ENCODE results near the gene CFAP20DC.
A peak's percentile ranks its signal among the peaks of the same experiment; 100 is the strongest.
"Not testable (repeated sequence)": the region's sequence is repeated elsewhere in the genome, so short reads cannot be mapped to it uniquely, and the experiment has no call there.

CFAP20DC gene

GRCh38 chr3:58724336-58724735 lies 325.5 kb downstream of the CFAP20DC start:
- no peak for DNase-seq

- DNase-seq = no peak
These were observed 326.7 kb downstream of the CFAP20DC start for GRCh38 chr3:58723173-58723572.

DNA sequence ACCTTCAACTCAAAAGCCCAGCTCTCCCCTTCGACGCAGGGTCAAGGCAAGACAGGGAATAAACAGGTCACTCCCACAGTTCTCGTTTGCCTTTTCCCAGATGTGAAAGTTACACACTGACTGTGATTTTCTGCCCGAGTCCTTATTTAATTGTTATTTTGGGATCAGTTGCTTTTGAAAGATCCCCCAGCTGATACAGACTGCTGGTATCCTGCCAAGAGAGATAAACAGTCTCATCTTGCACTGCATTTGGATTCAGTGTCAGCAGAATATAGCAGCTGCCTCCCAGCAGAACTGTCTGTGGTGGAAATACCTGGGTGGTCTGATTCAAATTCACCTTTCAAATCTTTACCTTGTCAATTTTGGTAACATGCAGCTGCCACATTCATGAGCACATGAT lies 327.3 kb downstream of the CFAP20DC start:
- DNase-seq = peak; percentile 72

DNA sequence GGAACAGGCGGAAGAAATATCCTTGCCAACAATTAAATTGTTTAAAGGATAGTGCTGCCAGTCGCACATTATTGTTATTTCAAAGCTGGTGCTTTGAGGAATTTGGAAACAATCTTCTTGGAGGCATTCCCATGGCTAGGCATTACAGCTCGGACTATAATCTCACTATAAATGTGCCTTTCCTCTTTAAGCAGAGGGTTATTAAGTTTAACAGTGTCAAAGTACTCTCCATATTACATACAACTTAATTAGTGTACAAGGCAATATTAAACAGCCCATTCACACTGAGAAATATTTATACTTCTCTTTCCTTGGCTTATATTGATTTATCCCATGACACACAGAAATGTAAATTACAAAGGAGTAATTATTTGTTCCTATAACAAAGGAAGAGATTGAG lies 329.3 kb downstream of the CFAP20DC start:
- no peak for DNase-seq

DNA sequence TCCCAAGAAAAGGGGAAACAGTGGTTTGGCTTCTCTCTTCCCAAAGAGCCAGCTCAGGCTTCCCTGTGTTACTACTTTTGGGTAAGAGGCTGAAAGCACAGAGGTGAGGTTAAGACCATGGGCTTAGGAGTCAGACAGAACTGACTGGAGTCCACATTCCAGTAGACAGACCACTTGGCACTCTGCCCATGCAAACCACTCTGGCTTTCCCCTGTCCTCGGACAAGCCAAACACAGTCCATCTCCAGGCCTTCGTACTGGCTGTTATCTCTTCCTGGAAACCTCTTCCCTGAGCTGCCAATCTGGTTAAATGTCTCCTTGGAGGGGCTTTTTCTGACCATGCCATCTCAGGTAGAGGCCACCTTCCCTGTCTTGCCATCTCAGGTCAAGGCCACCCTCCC lies 330.1 kb downstream of the CFAP20DC start:
- DNase-seq = no peak

DNA sequence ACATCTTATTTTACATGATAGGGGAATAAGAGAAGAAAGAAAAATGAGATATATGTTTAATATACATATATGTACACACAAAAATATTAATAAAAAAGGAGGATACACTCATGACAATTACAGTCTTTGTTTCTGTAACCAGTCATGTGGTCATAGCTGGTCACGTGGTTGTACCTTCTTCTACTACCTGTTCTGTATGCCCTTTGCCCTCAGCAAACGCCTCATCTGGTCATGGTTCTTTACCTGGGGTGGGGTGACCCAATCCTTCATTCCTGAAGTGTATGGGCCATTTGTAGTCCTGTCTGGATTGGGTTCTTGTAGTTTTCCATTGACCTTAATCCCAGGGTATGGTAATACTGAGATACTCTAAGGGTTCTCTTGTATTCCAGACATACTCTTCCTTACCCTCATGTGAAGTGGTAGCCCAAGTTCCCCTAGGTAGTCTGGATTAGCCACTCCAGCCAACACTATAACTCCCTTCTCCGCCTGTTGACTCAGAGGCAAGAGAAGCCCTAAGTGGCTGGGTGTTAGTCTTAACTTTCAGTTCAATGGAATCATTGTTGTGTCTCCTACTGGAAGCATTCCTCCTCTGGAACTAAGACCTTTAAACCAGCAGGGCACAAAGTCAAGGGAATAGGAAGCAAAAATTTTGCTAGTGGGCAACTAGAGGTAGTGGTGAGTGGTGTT lies 336.0 kb downstream of the CFAP20DC start:
- DNase-seq = no peak

DNA sequence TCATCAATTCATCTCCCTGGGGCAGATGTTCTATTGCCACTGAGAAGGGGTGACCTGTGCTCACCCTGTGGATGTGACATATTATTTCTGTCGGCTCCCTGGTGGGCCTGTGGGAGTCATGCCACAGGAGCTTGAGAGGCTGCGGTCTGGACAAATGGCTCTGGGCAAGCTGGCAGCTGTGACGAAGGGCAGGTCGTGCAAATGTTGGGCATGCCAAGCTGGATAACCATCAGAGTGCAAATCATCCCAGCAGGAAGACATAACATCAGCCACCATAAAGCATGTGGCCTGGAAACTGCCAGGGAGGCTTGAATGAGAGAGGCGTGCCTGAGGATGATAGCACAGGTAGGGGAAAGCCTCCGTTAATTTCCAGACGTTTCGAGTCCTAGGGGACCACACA lies 338.0 kb downstream of the CFAP20DC start:
- no peak for DNase-seq

DNA sequence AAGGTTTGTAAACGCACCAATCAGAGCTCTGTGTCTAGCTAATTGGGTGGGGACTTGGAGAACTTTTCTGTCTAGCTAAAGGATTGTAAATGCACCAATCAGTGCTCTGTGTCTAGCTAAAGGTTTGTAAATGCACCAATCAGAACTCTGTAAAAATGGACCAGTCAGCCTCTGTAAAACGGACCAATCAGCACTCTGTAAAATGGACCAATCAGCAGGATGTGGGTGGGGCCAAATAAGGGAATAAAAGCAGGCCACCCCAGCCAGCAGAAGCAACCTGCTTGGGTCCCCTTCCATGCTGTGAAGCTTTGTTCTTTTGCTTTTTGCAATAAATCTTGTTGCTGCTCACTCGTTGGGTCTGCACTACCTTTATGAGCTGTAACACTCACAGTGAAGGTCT lies 340.8 kb downstream of the CFAP20DC start:
- not testable (repeated sequence) for DNase-seq

- DNase-seq = no peak
These were observed 341.6 kb downstream of the CFAP20DC start for GRCh38 chr3:58708116-58708791.

- no peak for DNase-seq
These were observed 342.4 kb downstream of the CFAP20DC start for GRCh38 chr3:58707390-58707930.

- no peak for DNase-seq
These were observed 343.2 kb downstream of the CFAP20DC start for GRCh38 chr3:58706395-58707167.

- DNase-seq = no peak
These were observed 345.1 kb downstream of the CFAP20DC start for GRCh38 chr3:58704745-58705144.

DNA sequence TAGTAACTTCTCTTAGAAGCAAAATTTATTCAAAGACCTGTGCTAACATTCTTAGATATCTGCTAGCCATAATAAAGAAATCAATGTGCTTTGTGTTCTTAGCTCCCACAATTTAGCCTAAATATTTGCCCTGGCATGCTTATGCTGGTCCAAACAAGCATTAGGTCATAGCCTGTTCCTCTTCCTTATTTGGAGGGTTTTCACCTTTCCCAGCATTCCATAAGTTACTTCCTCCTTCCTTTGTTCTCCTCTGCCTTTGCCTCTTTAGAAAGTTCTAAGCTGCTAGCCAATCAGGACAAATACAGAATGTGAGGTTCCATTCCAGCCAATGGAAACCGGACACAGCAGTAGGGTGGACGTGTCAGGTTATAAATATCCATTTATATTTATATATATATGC lies 345.5 kb downstream of the CFAP20DC start:
- not testable (repeated sequence) for DNase-seq

DNA sequence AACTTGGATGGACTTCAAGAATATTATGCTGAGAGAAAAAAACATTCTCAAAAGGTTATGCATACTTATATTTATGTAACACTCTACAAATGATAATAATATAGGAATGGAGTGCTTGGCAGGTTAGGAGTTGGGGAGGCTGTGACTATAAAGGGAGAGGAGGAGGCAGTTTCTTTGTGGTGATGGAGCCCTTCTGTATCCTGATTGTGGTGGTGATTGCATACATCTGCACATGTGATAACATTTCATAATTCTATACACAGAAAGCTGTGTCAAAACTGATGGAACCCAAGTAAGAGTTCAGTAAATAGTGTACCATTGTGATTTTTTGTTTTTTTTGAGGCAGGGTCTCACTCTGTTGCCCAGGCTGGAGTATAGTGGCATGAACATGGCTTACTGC lies 351.6 kb downstream of the CFAP20DC start:
- no peak for DNase-seq

DNA sequence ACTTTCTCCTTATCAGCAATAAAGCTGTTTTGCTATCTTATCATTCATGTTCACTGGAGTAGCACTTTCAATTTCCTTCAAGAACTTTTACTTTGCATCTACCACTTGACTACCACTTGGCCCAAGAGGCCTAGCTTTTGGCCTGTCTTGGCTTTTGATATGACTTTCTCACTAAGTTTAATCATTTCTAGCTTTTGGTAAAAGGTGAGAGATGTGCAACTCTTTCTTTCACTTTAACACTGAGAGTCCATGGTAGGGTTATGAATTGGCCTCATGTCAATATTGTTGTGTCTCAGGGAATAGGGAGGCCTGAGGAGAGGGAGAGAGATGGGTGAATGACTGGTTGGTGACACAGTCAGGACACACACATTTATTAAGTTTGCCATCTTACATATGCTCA lies 352.3 kb downstream of the CFAP20DC start:
- DNase-seq = no peak

DNA sequence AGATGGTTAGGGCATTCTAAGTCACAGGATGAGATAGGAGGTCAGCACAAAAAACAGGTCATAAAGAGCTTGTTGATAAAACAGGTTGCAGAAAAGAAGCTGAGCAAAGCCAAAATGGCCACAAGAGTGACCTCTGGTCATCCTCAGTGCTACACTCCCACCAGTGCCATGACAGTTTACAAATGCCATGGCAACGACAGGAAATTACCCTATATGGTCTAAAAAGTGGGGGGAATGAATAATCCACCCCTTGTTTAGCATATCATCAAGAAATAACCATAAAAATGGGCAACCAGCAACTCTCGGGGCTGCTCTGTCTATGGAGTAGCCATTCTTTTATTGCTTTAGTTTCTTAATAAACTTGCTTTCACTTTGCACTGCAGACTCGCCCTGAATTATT lies 353.0 kb downstream of the CFAP20DC start:
- DNase-seq = not testable (repeated sequence)

- DNase-seq = no peak
These were observed 353.7 kb downstream of the CFAP20DC start for GRCh38 chr3:58696093-58696492.

DNA sequence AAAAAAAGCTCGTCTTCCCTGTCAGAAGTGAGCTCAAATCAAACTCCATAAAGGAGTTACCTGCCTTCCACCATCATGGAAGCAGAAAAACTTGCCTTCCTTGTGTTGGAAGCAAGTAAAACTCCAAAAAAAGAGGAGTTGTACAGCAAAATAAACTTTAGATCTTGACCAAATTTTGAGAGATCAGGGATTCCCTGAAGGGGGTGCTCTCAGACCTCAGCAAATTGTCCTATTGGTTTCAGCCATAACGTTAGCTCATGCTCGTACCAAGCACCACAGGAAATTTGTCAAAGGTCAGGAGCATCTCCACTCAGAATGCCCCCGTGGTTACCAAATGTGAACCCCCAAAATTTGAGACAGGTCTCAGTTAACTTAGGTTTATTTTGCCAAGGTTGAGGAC lies 354.5 kb downstream of the CFAP20DC start:
- not testable (repeated sequence) for DNase-seq

DNA sequence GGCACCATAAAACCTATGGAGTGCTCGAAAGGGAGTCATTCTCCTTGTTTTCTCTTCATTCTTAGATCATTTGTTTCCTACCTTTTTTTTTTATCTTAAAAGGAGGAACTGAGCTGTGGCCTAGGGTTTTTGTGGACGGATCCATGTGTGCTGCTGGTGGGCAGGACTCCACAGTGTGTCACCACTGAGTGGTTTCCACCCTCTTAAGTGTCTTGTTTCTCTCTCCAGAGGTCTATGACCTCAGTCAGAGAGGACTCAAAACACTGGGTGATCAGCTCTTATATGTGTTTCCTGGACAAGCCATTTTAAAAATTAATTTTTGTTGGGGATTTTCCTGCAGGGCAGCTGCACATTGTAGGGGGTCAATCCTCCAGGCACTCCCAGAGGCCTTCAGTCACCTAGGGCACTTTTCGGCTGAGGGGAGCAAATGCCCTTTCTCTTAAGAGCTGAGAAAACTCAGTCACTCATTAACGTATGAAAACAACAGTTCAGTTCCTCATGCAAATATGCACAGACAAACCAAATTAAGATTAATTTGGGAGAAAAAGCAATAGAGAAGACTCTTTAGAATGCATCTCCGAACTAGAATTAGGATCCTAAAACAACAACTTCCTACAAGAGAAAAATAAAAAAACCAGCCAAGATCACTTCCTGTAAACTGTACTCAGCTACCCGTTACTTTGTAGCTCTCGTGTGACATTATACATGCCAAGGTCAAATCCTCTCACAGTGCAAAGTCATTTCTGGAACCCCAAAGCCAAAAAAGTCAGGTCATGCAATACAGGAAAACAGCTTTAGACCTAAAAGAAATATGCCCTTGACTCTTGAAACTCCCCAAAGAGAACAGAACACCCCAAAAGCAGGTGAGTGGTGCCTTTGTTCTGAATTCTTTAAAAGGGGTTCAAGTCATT lies 355.6 kb downstream of the CFAP20DC start:
- no peak for DNase-seq

- no peak for DNase-seq
These were observed 357.3 kb downstream of the CFAP20DC start for GRCh38 chr3:58692484-58692883.
